Thyroid gland (tissue), 4 donors: Measurements from ENCODE around the gene GSN. TPM values are rescaled to one million over a fixed set of nuclear protein-coding genes. Genes with fewer than 3 reads are reported as not detected.

Experiments
- DNase-seq, 2 donors: peaks; one replicate each; pipeline ENCODE4 v3.0.0-alpha.2; 2019
- H3K27ac ChIP-seq, 3 donors: fragments of 200-600 bp; sonication (generic); 1 replicate in 2 of 3; 2 replicates in 1 of 3; pipeline ENCODE4 v1.5.1; 2016 to 2019; ENCODE audit warnings: mild to moderate bottlenecking in 1 of 3, moderate library complexity in 1 of 3
- H3K27me3 ChIP-seq: fragments of 200-600 bp; sonication (generic); one replicate; pipeline ENCODE4 v1.5.1; 2019
- H3K36me3 ChIP-seq, 2 donors: fragments of 200-600 bp; sonication (generic); one replicate each; pipeline ENCODE4 v1.5.1; 2016 to 2019
- H3K4me1 ChIP-seq, 2 donors: fragments of 200-600 bp; sonication (generic); one replicate each; pipeline ENCODE4 v1.5.1; 2017 to 2019
- H3K4me3 ChIP-seq, 3 donors: fragments of 200-600 bp; sonication (generic); replicated peaks in 1 of 3; 1 replicate in 2 of 3; 2 replicates in 1 of 3; pipeline ENCODE4 v1.5.1; 2016; ENCODE audit warnings: mild to moderate bottlenecking in 1 of 3
- H3K9me3 ChIP-seq: fragments of 200-600 bp; sonication (generic); one replicate; pipeline ENCODE4 v1.5.1; 2017
- CTCF ChIP-seq, 6 experiments: fragments of 200-600 bp in 3 of 6; fragments of 450-650 bp in 3 of 6; sonication (generic) in 3 of 6; IDR thresholded peaks; one replicate each; pipeline ENCODE4 v1.5.1; 2016 to 2019; ENCODE audit warnings: antibody characterized with exemption in 6 of 6, mild to moderate bottlenecking in 2 of 6, inconsistent platforms in 1 of 6, moderate library complexity in 1 of 6
- POLR2A ChIP-seq, 2 donors: fragments of 450-650 bp; IDR thresholded peaks; one replicate each; pipeline ENCODE4 v1.6.1; 2017; ENCODE audit warnings: antibody characterized with exemption in 2 of 2, mild to moderate bottlenecking in 2 of 2, moderate library complexity in 1 of 2
- whole genome bisulfite sequencing, 2 donors: methylation state at CpG; one replicate each; pipeline ENCODE4 v1.1.5; 2017; 5-methylcytosine and 5-hydroxymethylcytosine counted together
- intact Hi-C: fragments of 100-400 bp; cut with DNase I; formaldehyde crosslinking; loops from one replicate; pipeline ENCODE4 v1.15.1; 2023
- total RNA-seq, 4 donors: library from RNA; depleted of rRNA; stranded (reverse); fragments of >200 nt; gene quantifications; one replicate each; pipeline ENCODE4 v1.2.3, GENCODE V29; 2016

The GSN gene
- total RNA-seq, 4 donors from 2014 or later: 1,151 to 1,624 (median 1,443) TPM

- Histone ChIP-seq H3K36me3 (no peaks in the 10 kb centered on the region), H3K27me3 (no peaks in the 10 kb centered on the region), H3K27ac (no peak overlapping the region), H3K4me1 (no peaks in the 10 kb centered on the region), H3K4me3 (no peak overlapping the region), H3K9me3 (no peaks in the 10 kb centered on the region)
- TF ChIP-seq POLR2A (IDR thresholded peaks at IDR 0.05) (no peak), CTCF (IDR thresholded peaks at IDR 0.05) (no peak)
- 77 to 86% methylated on average over 3 of the region's 3 CpGs for WGBS, 2 donors
- intact Hi-C loops: no loop called here
- no peak for DNase-seq
Observed at GRCh38 chr9:121237916-121238315, 30.0 kb upstream of the GSN start.

GRCh38 chr9:121239071-121239470, 28.9 kb upstream of the GSN start:
- H3K27me3 ChIP-seq: no peaks in the 10 kb centered on the region
- H3K27ac ChIP-seq: no peak overlapping the region
- intact Hi-C loops: no loop called here
- no peak overlapping the region for H3K4me3 ChIP-seq
- H3K4me1 ChIP-seq: no peaks in the 10 kb centered on the region
- TF ChIP-seq POLR2A (IDR thresholded peaks at IDR 0.05): no peak
- no peak for TF ChIP-seq CTCF (IDR thresholded peaks at IDR 0.05)
- 88 to 90% methylated on average over 3 of the region's 3 CpGs for WGBS, 2 donors
- no peaks in the 10 kb centered on the region for H3K36me3 ChIP-seq
- no peaks in the 10 kb centered on the region for H3K9me3 ChIP-seq
- DNase-seq: no peak

DNA sequence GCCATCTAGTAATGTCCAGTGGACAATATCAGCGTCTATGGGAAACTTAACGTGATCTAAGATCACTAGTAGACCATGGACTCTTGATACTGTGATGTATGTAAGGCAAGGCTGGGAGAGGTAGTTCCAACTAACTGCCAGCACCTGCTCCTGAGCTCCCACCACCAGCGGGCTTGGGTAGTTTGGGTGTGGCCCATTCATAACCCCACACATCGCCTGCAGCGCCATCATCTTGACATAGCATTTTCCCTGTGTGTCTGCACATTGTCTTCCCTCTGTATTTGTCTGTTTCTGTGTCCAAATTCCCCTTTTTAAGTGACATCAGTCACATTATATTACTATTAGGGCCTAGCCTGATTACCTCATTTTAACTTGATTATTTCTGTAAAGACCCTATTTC, 28.1 kb upstream of the GSN start:
- 94 to 98% methylated on average over 5 of the region's 5 CpGs for WGBS, 2 donors
- Histone ChIP-seq H3K9me3 (no peaks in the 10 kb centered on the region), H3K27me3 (no peaks in the 10 kb centered on the region), H3K36me3 (no peaks in the 10 kb centered on the region), H3K4me1 (no peaks in the 10 kb centered on the region), H3K4me3 (no peak overlapping the region), H3K27ac (no peak overlapping the region)
- no peak for DNase-seq
- TF ChIP-seq POLR2A (IDR thresholded peaks at IDR 0.05): no peak
- no peak for TF ChIP-seq CTCF (IDR thresholded peaks at IDR 0.05)
- intact Hi-C loops: no loop called here

DNA sequence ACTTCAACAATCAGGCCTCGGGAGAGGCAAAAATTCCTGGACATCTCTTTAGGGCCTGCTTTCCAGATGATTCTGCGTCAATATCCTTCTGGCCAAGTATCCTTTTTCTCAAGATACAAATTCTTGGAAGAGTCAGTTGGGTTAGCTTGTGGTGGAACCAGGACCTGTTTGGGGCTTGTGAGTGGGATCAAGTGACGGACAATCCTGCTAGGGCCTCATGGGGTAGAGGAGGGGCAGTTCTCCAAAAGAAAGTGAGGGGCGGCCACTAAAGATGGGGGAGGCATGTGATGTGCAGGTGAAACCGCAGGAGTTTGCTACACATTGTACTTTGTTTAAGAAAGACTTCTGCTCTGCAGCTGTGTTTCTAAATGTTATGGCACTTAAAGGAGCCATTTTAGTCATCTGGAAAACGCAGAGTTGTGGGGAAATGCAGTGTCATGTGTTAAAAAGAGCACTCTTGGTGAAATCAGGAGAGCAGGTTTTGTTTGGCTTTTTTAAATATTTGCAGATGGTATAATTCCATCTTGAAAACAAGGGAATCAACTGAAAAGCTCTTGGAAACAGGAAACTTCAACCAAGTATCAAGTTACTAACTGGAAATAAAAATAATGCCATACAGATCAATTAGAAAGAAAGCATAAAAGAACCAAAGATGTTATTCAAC, 27.4 kb upstream of the GSN start:
- intact Hi-C loops: no loop called here
- Histone ChIP-seq H3K27ac (peak overlapping the region in 1 of 3 donors; percentile 31), H3K4me3 (no peak overlapping the region), H3K4me1 (no peaks in the 10 kb centered on the region), H3K36me3 (no peaks in the 10 kb centered on the region), H3K27me3 (no peaks in the 10 kb centered on the region), H3K9me3 (no peaks in the 10 kb centered on the region)
- 87 to 89% methylated on average over 6 of the region's 6 CpGs for WGBS, 2 donors
- DNase-seq: no peak
- TF ChIP-seq POLR2A (IDR thresholded peaks at IDR 0.05): no peak
- TF ChIP-seq CTCF (IDR thresholded peaks at IDR 0.05): no peak

DNA sequence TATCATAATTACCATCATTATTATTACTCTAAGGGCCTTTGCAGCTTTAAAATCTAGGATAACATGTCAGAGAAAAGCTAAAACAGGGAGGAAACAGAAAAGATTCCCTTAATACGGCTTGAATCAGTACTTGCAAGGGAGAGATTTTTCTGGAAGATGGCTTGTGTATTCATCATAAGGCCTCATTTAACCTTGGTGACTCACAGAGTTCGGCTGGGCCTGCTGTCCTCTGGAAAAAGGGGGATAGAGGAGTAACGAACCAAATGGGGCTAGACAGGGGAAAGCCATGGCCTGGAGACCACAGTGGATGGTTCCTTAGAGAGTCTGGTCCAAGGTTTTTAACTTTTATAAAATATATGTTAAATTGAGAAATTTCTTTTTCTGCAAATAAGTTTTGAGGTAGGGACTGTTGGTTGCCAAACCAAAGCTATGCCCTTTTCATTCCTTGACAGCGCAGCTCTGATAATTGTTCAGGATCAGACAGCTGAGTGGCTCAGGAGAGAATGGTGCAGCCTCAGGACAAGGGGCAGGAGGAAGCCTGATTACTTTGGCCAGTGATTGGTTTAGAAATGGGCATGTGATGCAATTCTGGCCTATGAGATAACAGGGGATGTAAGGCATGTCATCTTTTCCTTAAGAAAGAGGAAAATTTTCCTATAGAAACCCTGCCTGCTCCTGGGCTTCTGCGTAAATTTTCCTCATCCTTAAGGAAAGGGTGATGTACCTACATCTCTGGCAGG, 25.6 kb upstream of the GSN start:
- peak overlapping the region in 2 of 3 donors; percentile 17 to 29 for H3K27ac ChIP-seq
- intact Hi-C loops: no loop called here

More for the DNA sequence above, 25.6 kb upstream of the GSN start:
- WGBS, 2 donors: 69 to 70% methylated on average over 5 of the region's 5 CpGs
- Histone ChIP-seq H3K9me3 (no peaks in the 10 kb centered on the region), H3K36me3 (no peaks in the 10 kb centered on the region), H3K27me3 (no peaks in the 10 kb centered on the region), H3K4me3 (no peak overlapping the region), H3K4me1 (no peaks in the 10 kb centered on the region)
- TF ChIP-seq CTCF (IDR thresholded peaks at IDR 0.05) (no peak), POLR2A (IDR thresholded peaks at IDR 0.05) (no peak)
- DNase-seq: no peak
